ENCODE data around the gene HGS. TPM values are rescaled to one million over a fixed set of nuclear protein-coding genes. Genes with fewer than 3 reads are reported as not detected.

The HGS gene
- polyA plus RNA-seq, 3 donors, result 19.3 to 200 (median 28.0) TPM

GRCh38 chr17:81659038-81659437 lies 24.8 kb upstream of the HGS start:
- no peak overlapping the region for H3K4me3 ChIP-seq (replicated peaks in 1 of 3; ENCODE audit: low read depth in 2 of 3, low read length in 3 of 3)
- no peak overlapping the region for H3K4me3 Mint-ChIP-seq
- H3K9me3 Mint-ChIP-seq, result peaks cover 0 to 1% (median 0%) of the 10 kb centered on the region in 7 donors
- H3K36me3 Mint-ChIP-seq, result no peaks in the 10 kb centered on the region
- no peak overlapping the region for H3K27ac ChIP-seq (ENCODE audit: low read depth in 1 of 2, low read length in 2 of 2)
- no peak overlapping the region for H3K27ac Mint-ChIP-seq
- no peaks in the 10 kb centered on the region for H3K79me2 ChIP-seq (ENCODE audit: insufficient read depth, low read length)
- peaks cover 8 to 11% of the 10 kb centered on the region in 2 donors for H3K4me1 ChIP-seq (ENCODE audit: control insufficient read depth in 1 of 2, insufficient read depth in 2 of 2, low read length in 2 of 2)
- peaks cover 4 to 7% (median 6%) of the 10 kb centered on the region in 3 donors for H3K27me3 Mint-ChIP-seq (ENCODE audit: low read depth in 3 of 3)
- no peaks in the 10 kb centered on the region for H3K27me3 ChIP-seq (ENCODE audit: control insufficient read depth in 2 of 2, insufficient read depth in 2 of 2, low read length in 2 of 2)
- no peak overlapping the region for H2AFZ ChIP-seq (ENCODE audit: insufficient read depth, low read depth, low read length, poor library complexity, severe bottlenecking)
- H3K9me3 ChIP-seq (replicated peaks in 1 of 2; ENCODE audit: control insufficient read depth in 1 of 2, insufficient read depth in 1 of 2, low read length in 2 of 2), result no peaks in the 10 kb centered on the region
- peaks cover 11% of the 10 kb centered on the region for H3K4me1 Mint-ChIP-seq
- no peak for DNase-seq
- H4K20me1 ChIP-seq (ENCODE audit: insufficient read depth, low read length), result no peaks in the 10 kb centered on the region
- intact Hi-C loops (cut with micrococcal nuclease), result no loop called here
- TF ChIP-seq CTCF (IDR thresholded peaks at IDR 0.05), result no peak
- no peak overlapping the region for H3K4me2 ChIP-seq (replicated peaks; ENCODE audit: extremely low read depth, low read length, poor library complexity, severe bottlenecking)
- WGBS (ENCODE audit: insufficient coverage), result 42% methylated on average over 2 of the region's 5 CpGs
- H3K36me3 ChIP-seq (replicated peaks in 1 of 2; ENCODE audit: control insufficient read depth in 1 of 2, insufficient read depth in 2 of 2, low read length in 2 of 2), result peaks cover 0 to under 1% of the 10 kb centered on the region in 2 donors
- H3K9ac ChIP-seq (ENCODE audit: insufficient read depth, low read length, poor library complexity, severe bottlenecking), result no peak overlapping the region

GRCh38 chr17:81660441-81660840 lies 23.4 kb upstream of the HGS start:
- Histone ChIP-seq H4K20me1 (ENCODE audit: insufficient read depth, low read length) (no peaks in the 10 kb centered on the region), H3K4me3 (replicated peaks in 1 of 3; ENCODE audit: low read depth in 2 of 3, low read length in 3 of 3) (no peak overlapping the region), H3K9ac (ENCODE audit: insufficient read depth, low read length, poor library complexity, severe bottlenecking) (no peak overlapping the region), H3K4me2 (replicated peaks; ENCODE audit: extremely low read depth, low read length, poor library complexity, severe bottlenecking) (no peak overlapping the region), H3K4me1 (ENCODE audit: control insufficient read depth in 1 of 2, insufficient read depth in 2 of 2, low read length in 2 of 2) (peaks cover 12 to 17% of the 10 kb centered on the region in 2 donors), H2AFZ (ENCODE audit: insufficient read depth, low read depth, low read length, poor library complexity, severe bottlenecking) (no peak overlapping the region), H3K9me3 (replicated peaks in 1 of 2; ENCODE audit: control insufficient read depth in 1 of 2, insufficient read depth in 1 of 2, low read length in 2 of 2) (no peaks in the 10 kb centered on the region), H3K27ac (ENCODE audit: low read depth in 1 of 2, low read length in 2 of 2) (no peak overlapping the region), H3K36me3 (replicated peaks in 1 of 2; ENCODE audit: control insufficient read depth in 1 of 2, insufficient read depth in 2 of 2, low read length in 2 of 2) (peaks cover 3 to 7% of the 10 kb centered on the region in 2 donors), H3K27me3 (ENCODE audit: control insufficient read depth in 2 of 2, insufficient read depth in 2 of 2, low read length in 2 of 2) (no peaks in the 10 kb centered on the region), H3K79me2 (ENCODE audit: insufficient read depth, low read length) (peaks cover 6% of the 10 kb centered on the region)
- Mint-ChIP-seq H3K9me3 (peaks cover 0 to 1% (median 0%) of the 10 kb centered on the region in 7 donors), H3K36me3 (peaks cover 3 to 11% of the 10 kb centered on the region in 2 donors), H3K4me1 (peaks cover 12% of the 10 kb centered on the region), H3K4me3 (no peak overlapping the region), H3K27ac (no peak overlapping the region), H3K27me3 (ENCODE audit: low read depth in 3 of 3) (peaks cover 0 to 1% (median 0%) of the 10 kb centered on the region in 3 donors)
- intact Hi-C loops (cut with micrococcal nuclease), result no loop called here
- no peak for DNase-seq
- no peak for TF ChIP-seq CTCF (IDR thresholded peaks at IDR 0.05)
- WGBS (ENCODE audit: insufficient coverage), result 100% methylated on average over 8 of the region's 9 CpGs
